Psoas muscle (tissue), 8 donors: ENCODE data around the gene RSL1D1. TPM values are rescaled to one million over a fixed set of nuclear protein-coding genes. Genes with fewer than 3 reads are reported as not detected.

ENCODE experiments used
- ATAC-seq, 4 donors: fragments of 200-7000 bp; cut with Tn5 transposase; one replicate each; pipeline ENCODE4 v1.9.1; 2020; ENCODE audit warnings: moderate library complexity in 3 of 4, mild to moderate bottlenecking in 2 of 4
- DNase-seq, 2 donors: peaks; one replicate each; pipeline ENCODE4 v3.0.0-alpha.2; 2020
- H3K27ac ChIP-seq: fragments of 200-600 bp; one replicate; pipeline ENCODE4 v1.8.0; 2022
- H3K27me3 ChIP-seq, 3 donors: fragments of 200-600 bp in 1 of 3; one replicate each; pipeline versions ENCODE4 v1.6.1 to v1.8.0; 2013 to 2022; ENCODE audit warnings: low read length in 2 of 3, mild to moderate bottlenecking in 2 of 3, moderate library complexity in 1 of 3; ENCODE audit not compliant: insufficient read depth in 3 of 3
- H3K36me3 ChIP-seq, 2 donors: fragments of 200-600 bp in 1 of 2; one replicate each; pipeline versions ENCODE4 v1.6.1 to v1.8.0; 2013 to 2022; ENCODE audit warnings: low read depth in 1 of 2, mild to moderate bottlenecking in 1 of 2, moderate library complexity in 1 of 2; ENCODE audit not compliant: insufficient read depth in 1 of 2
- H3K4me1 ChIP-seq: fragments of 200-600 bp; one replicate; pipeline ENCODE4 v1.8.0; 2022
- H3K4me3 ChIP-seq: fragments of 200-600 bp; one replicate; pipeline ENCODE4 v1.8.0; 2022; ENCODE audit warnings: mild to moderate bottlenecking
- H3K9me3 ChIP-seq: fragments of 200-600 bp; one replicate; pipeline ENCODE4 v1.8.0; 2022
- CTCF ChIP-seq: fragments of 200-600 bp; IDR thresholded peaks from one replicate; pipeline ENCODE4 v1.8.0; 2022; ENCODE audit warnings: antibody characterized with exemption
- WGBS, 3 donors: extraction: QIAGEN DNeasy Blood & Tissue Kit; methylation state at CpG; one replicate each; pipeline versions ENCODE4 v1.1.6 to v1.1.7; 2013; 5-methylcytosine and 5-hydroxymethylcytosine counted together
- intact Hi-C, 2 donors: fragments of 100-400 bp; cut with DNase I; formaldehyde crosslinking; loops; one replicate each; pipeline versions ENCODE4 v1.11.0 to v1.14.2; 2022
- polyA plus RNA-seq, 3 donors: library from polyadenylated mRNA; stranded (reverse); fragments of 200-250 nt; gene quantifications; one replicate each; pipeline ENCODE4 v1.2.3, GENCODE V29; 2013
- total RNA-seq, 4 donors: library from RNA; stranded (reverse); fragmentation: NEBNext Ultra II Directional in 2 of 4; extraction: Animal tissue kit (Norgen Biotek cat#: 25700) in 2 of 4; gene quantifications; one replicate each; pipeline versions ENCODE4 v1.2.1 to v1.2.4, GENCODE V29; 2021 to 2023
- donor health status: healthy with polysubstance abuse.
- donor health status: DM: no; HTN: no; CAD: no; lungs with moderate emphysema.
- donor health status: Bipolar disorder and iron deficiency.
- donor health status: healthy.
- donor health status: DM: yes; HTN: yes; CAD: no.
- donor health status: DM: no; HTN: no; CAD: no.
- donor health status: DM: no; HTN: no; CAD: no.
- donor health status: DM: yes; HTN: yes; CAD: no.

Gene RSL1D1
- total and polyA plus RNA-seq, 7 donors, result 197 to 271 (median 241) TPM

DNA sequence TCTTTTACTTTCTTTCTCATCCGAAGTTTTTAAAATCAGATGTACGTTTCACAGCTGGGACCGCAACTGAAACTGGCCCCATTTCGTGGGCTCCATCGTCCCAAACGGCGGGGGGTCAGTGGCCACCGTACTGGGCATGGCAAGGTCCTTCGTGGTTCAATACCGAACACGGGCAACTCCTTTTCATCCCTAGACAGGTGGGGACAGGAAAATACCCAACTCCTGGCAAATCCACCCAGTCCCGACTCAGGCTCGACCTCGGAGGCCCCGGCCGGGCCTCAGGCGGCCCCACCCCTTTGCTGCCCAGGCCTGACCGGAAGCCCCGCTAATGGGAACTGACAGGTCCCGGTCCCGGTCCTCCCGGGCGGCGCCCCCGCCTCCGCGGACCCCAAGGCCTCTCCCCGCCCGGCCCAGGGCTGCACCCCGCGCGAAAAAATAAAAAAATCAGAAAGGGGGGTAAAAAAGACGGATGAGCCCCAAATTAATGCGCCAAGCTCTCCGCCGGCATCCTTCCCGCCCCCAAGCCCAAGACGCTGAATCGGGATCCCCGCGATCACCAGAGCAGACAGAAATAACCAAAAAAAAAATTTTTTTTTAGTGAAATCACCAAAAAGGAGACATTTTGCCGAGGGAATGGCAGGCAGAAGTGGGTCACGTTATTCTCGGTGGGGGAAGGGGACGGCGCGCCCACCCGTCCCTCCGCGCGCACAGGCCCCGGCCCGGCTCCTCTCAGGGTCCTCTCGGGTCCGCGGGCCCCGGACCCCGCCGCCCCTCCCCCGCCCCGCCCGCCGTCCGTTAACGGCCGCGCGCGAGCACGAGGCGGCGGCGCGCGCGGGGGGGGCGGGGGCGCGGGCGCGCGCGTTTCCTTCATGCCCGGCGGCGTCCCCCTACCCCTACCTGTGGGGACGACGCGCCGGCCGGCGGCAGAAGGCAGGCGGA, 54.8 kb downstream of the RSL1D1 start:
- H3K27ac ChIP-seq, result peak overlapping the region; percentile 98
- no peaks in the 10 kb centered on the region for H3K27me3 ChIP-seq
- ATAC-seq, result peak; percentile 31 to 56 (median 51)
- intact Hi-C loops, result loop anchor here in 1 of 2 donors (5.0 kb wide), 3 partner anchors 41 to 119 kb away; partner anchors contain the start of gene RSL1D1
- 1 to 2% (median 1%) methylated on average over 63 to 86 of the region's 93 CpGs for WGBS, 3 donors
- DNase-seq, result peak; percentile 74 to 79
- H3K36me3 ChIP-seq, result peaks cover 0 to 14% of the 10 kb centered on the region in 2 donors
- H3K4me3 ChIP-seq, result peak overlapping the region; percentile 99
- no peaks in the 10 kb centered on the region for H3K9me3 ChIP-seq
- peaks cover 62% of the 10 kb centered on the region for H3K4me1 ChIP-seq
- no peak for TF ChIP-seq CTCF

DNA sequence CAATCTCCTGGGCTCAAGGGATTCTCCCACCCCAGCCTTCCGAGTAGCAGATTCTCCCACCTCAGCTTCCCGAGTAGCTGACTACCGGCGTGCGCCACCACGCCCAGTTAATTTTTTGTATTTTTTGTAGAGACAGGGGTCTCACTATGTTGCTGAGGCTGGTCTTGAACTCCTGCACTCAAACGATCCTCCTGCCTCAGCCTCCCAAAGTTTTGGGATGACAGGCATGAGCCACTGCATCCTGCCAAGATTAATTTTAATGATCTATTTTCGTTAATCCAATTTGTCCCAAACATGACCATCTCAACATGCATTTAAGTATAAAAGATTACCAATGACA, 55.5 kb downstream of the RSL1D1 start:
- H3K4me3 ChIP-seq, result peak overlapping the region; percentile 99
- 51 to 57% (median 51%) methylated on average over 8 of the region's 8 CpGs for WGBS, 3 donors
- peaks cover 0 to 14% of the 10 kb centered on the region in 2 donors for H3K36me3 ChIP-seq
- peak overlapping the region; percentile 98 for H3K27ac ChIP-seq
- ATAC-seq (no peak), DNase-seq (no peak)
- TF ChIP-seq CTCF, result no peak
- intact Hi-C loops, result loop anchor here in 1 of 2 donors (5.0 kb wide), 3 partner anchors 41 to 119 kb away; partner anchors contain the start of gene RSL1D1
- no peaks in the 10 kb centered on the region for H3K9me3 ChIP-seq
- no peaks in the 10 kb centered on the region for H3K27me3 ChIP-seq
- H3K4me1 ChIP-seq, result peaks cover 66% of the 10 kb centered on the region

- ATAC-seq, result no peak
- DNase-seq, result no peak
- TF ChIP-seq CTCF, result no peak
- H3K27ac ChIP-seq, result peak overlapping the region; percentile 98
- no peaks in the 10 kb centered on the region for H3K9me3 ChIP-seq
- H3K27me3 ChIP-seq, result no peaks in the 10 kb centered on the region
- intact Hi-C loops, result loop anchor here in 1 of 2 donors (5.0 kb wide), 3 partner anchors 42 to 118 kb away; partner anchors contain the start of gene RSL1D1
- peak overlapping the region; percentile 99 for H3K4me3 ChIP-seq
- WGBS, 3 donors, result 82 to 86% (median 84%) methylated on average over 20 of the region's 20 CpGs
- peaks cover 71% of the 10 kb centered on the region for H3K4me1 ChIP-seq
- peaks cover 0 to 15% of the 10 kb centered on the region in 2 donors for H3K36me3 ChIP-seq
Measured at GRCh38 chr16:11794996-11795886, 56.1 kb downstream of the RSL1D1 start.

DNA sequence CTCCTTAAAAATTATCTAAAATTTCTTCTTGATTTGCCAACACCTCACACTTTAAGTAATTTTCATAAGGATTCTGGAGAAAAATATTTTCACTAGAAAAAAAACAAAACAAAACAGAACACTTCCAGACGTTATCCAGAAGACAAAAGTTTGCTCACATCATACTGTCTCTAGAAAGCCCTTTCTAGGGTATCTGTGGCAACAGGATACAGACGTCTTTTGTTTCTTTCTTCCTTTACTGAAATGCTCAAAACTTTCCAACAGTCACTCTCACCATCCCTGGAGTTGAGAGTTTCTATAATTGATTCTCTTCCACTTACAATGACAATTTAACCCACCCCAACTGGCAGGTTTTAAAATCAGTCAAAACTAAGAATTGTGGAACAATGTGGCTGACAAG, 56.9 kb downstream of the RSL1D1 start:
- peak overlapping the region; percentile 99 for H3K4me3 ChIP-seq
- H3K4me1 ChIP-seq, result peaks cover 72% of the 10 kb centered on the region
- H3K27me3 ChIP-seq, result no peaks in the 10 kb centered on the region
- ATAC-seq (no peak), DNase-seq (no peak)
- WGBS, 3 donors, result 17 to 32% (median 19%) methylated on average over 2 of the region's 2 CpGs
- H3K9me3 ChIP-seq, result no peaks in the 10 kb centered on the region
- intact Hi-C loops, result no loop called here
- peaks cover 0 to 18% of the 10 kb centered on the region in 2 donors for H3K36me3 ChIP-seq
- no peak for TF ChIP-seq CTCF
- H3K27ac ChIP-seq, result peak overlapping the region; percentile 98
